Mesenchymal stem cell (in vitro differentiated cells and primary cell): ENCODE results near the gene GALNT3.
A peak's percentile ranks its signal among the peaks of the same experiment; 100 is the strongest.

Source experiments
- DNase-seq: peaks from one replicate; pipeline ENCODE4 v3.0.0-alpha.2; 2013
- H2AFZ ChIP-seq: one replicate; pipeline ENCODE4 v1.6.1; 2013; ENCODE audit warnings: low read depth, mild to moderate bottlenecking, control low read depth, inconsistent platforms, low read length, moderate library complexity
- H2AK5ac ChIP-seq: 2 replicates; pipeline ENCODE4 v1.6.1; 2013; ENCODE audit warnings: low read length, moderate library complexity, mild to moderate bottlenecking, inconsistent platforms; ENCODE audit not compliant: severe bottlenecking
- H2BK120ac ChIP-seq: one replicate; pipeline ENCODE4 v1.6.1; 2013; ENCODE audit warnings: low read depth, mild to moderate bottlenecking, inconsistent platforms, low read length, moderate library complexity
- H2BK12ac ChIP-seq, 2 experiments: one replicate each; pipeline ENCODE4 v1.6.1; 2013; ENCODE audit warnings: inconsistent platforms in 2 of 2, low read length in 2 of 2, mild to moderate bottlenecking in 2 of 2, moderate library complexity in 2 of 2, control low read depth in 1 of 2
- H2BK15ac ChIP-seq: one replicate; pipeline ENCODE4 v1.6.1; 2013; ENCODE audit warnings: mild to moderate bottlenecking, low read depth, inconsistent platforms; ENCODE audit not compliant: poor library complexity, severe bottlenecking
- H2BK5ac ChIP-seq: 2 replicates; pipeline ENCODE4 v1.6.1; 2013; ENCODE audit warnings: low read depth, mild to moderate bottlenecking, low read length, control low read depth, inconsistent platforms; ENCODE audit not compliant: poor library complexity, severe bottlenecking
- H3K14ac ChIP-seq, 2 experiments: one replicate each; pipeline ENCODE4 v1.6.1; 2013; ENCODE audit warnings: inconsistent platforms in 2 of 2, low read length in 2 of 2, control low read depth in 1 of 2, mild to moderate bottlenecking in 1 of 2, moderate library complexity in 1 of 2
- H3K18ac ChIP-seq, 2 experiments: one replicate each; pipeline ENCODE4 v1.6.1; 2013; ENCODE audit warnings: inconsistent platforms in 2 of 2, low read length in 2 of 2, control low read depth in 1 of 2, low read depth in 1 of 2, mild to moderate bottlenecking in 1 of 2
- H3K23ac ChIP-seq, 2 experiments: one replicate each; pipeline ENCODE4 v1.6.1; 2013; ENCODE audit warnings: inconsistent platforms in 2 of 2, low read length in 2 of 2, mild to moderate bottlenecking in 2 of 2, moderate library complexity in 2 of 2, control low read depth in 1 of 2
- H3K27ac ChIP-seq: 2 replicates; pipeline ENCODE4 v1.5.1; 2013; ENCODE audit warnings: mild to moderate bottlenecking, moderate library complexity, low read length, control low read depth, inconsistent platforms; ENCODE audit not compliant: poor library complexity, severe bottlenecking
- H3K27me3 ChIP-seq, 2 experiments: 2 replicates each; pipeline versions ENCODE4 v1.6.1 to v1.7.0; 2013; ENCODE audit warnings: low read length in 2 of 2, mild to moderate bottlenecking in 2 of 2, moderate library complexity in 2 of 2, control low read depth in 1 of 2, inconsistent platforms in 1 of 2; ENCODE audit not compliant: control insufficient read depth in 1 of 2, insufficient read depth in 1 of 2
- H3K36me3 ChIP-seq, 2 experiments: 2 replicates each; pipeline versions ENCODE4 v1.6.1 to v1.7.0; 2013; ENCODE audit warnings: low read length in 2 of 2, control low read depth in 1 of 2, inconsistent platforms in 1 of 2, low read depth in 1 of 2, mild to moderate bottlenecking in 1 of 2; ENCODE audit not compliant: insufficient read depth in 2 of 2, control insufficient read depth in 1 of 2
- H3K4ac ChIP-seq, 2 experiments: one replicate each; pipeline ENCODE4 v1.6.1; 2013; ENCODE audit warnings: inconsistent platforms in 2 of 2, low read length in 2 of 2, mild to moderate bottlenecking in 2 of 2, moderate library complexity in 2 of 2, control low read depth in 1 of 2, low read depth in 1 of 2
- H3K4me1 ChIP-seq: 2 replicates; pipeline ENCODE4 v1.6.1; 2013; ENCODE audit warnings: low read depth, low read length, control low read depth; ENCODE audit not compliant: control insufficient read depth, insufficient read depth
- H3K4me2 ChIP-seq: 2 replicates; pipeline ENCODE4 v1.6.1; 2013; ENCODE audit warnings: low read length, mild to moderate bottlenecking, inconsistent platforms; ENCODE audit not compliant: poor library complexity, severe bottlenecking
- H3K4me3 ChIP-seq, 2 experiments: 2 replicates each; pipeline versions ENCODE4 v1.5.1 to v1.7.0; 2013; ENCODE audit warnings: low read length in 2 of 2, mild to moderate bottlenecking in 2 of 2, control low read depth in 1 of 2, low read depth in 1 of 2; ENCODE audit not compliant: insufficient read depth in 1 of 2
- H3K79me1 ChIP-seq: replicated peaks from 2 replicates; pipeline ENCODE4 v1.6.1; 2013; ENCODE audit warnings: mild to moderate bottlenecking, control low read depth, low read length, inconsistent platforms; ENCODE audit not compliant: poor library complexity, severe bottlenecking
- H3K9ac ChIP-seq: 2 replicates; pipeline ENCODE4 v1.7.0; 2013; ENCODE audit warnings: mild to moderate bottlenecking, low read length, moderate library complexity
- H3K9me3 ChIP-seq: 2 replicates; pipeline ENCODE4 v1.7.0; 2013; ENCODE audit warnings: mild to moderate bottlenecking, low read length; ENCODE audit not compliant: control insufficient read depth
- H4K8ac ChIP-seq: one replicate; pipeline ENCODE4 v1.6.1; 2013; ENCODE audit warnings: inconsistent platforms, mild to moderate bottlenecking, low read length, moderate library complexity
- H4K91ac ChIP-seq: one replicate; pipeline ENCODE4 v1.6.1; 2013; ENCODE audit warnings: mild to moderate bottlenecking, low read length, inconsistent platforms
- WGBS: methylation state at CpG from one replicate; pipeline ENCODE4 v1.1.7; 2013; ENCODE audit warnings: mixed read lengths; 5-methylcytosine and 5-hydroxymethylcytosine counted together

The GALNT3 gene

GRCh38 chr2:165792104-165792454 lies 2.0 kb downstream of the GALNT3 start:
- Histone ChIP-seq H3K9me3 (no peaks in the 10 kb centered on the region), H4K8ac (no peak overlapping the region), H3K9ac (no peak overlapping the region), H3K4me1 (peaks cover 17% of the 10 kb centered on the region), H3K4me3 (no peak overlapping the region), H3K36me3 (peaks cover 0 to 2% of the 10 kb centered on the region in 2 experiments), H3K4me2 (no peak overlapping the region), H2BK120ac (no peak overlapping the region), H3K79me1 (peaks cover 7% of the 10 kb centered on the region), H2AK5ac (no peak overlapping the region), H3K14ac (no peak overlapping the region), H2BK5ac (no peak overlapping the region), H2BK15ac (no peak overlapping the region), H2BK12ac (no peak overlapping the region), H3K23ac (no peak overlapping the region), H3K18ac (no peak overlapping the region), H3K27me3 (peaks cover 0 to 14% of the 10 kb centered on the region in 2 experiments), H3K27ac (no peak overlapping the region), H4K91ac (no peak overlapping the region), H3K4ac (no peak overlapping the region), H2AFZ (no peak overlapping the region)
- DNase-seq: no peak
- WGBS: no CpG with 5 or more reads among the region's 1 CpG

GRCh38 chr2:165791421-165792103 lies 2.5 kb downstream of the GALNT3 start:
- H3K4me3 ChIP-seq: no peak overlapping the region
- H3K14ac ChIP-seq: no peak overlapping the region
- H3K9ac ChIP-seq: no peak overlapping the region
- H2AFZ ChIP-seq: no peak overlapping the region
- H3K79me1 ChIP-seq: peaks cover 7% of the 10 kb centered on the region
- H3K23ac ChIP-seq: no peak overlapping the region
- no peak overlapping the region for H2BK5ac ChIP-seq
- peaks cover 0 to 2% of the 10 kb centered on the region in 2 experiments for H3K36me3 ChIP-seq
- H3K9me3 ChIP-seq: no peaks in the 10 kb centered on the region
- H4K91ac ChIP-seq: no peak overlapping the region
- H3K4me1 ChIP-seq: peaks cover 17% of the 10 kb centered on the region
- no peak overlapping the region for H3K4me2 ChIP-seq
- H2BK120ac ChIP-seq: no peak overlapping the region
- H4K8ac ChIP-seq: no peak overlapping the region
- no peak overlapping the region for H2BK12ac ChIP-seq
- H3K4ac ChIP-seq: no peak overlapping the region
- peak; percentile 37 for DNase-seq
- 40% methylated on average over 1 of the region's 2 CpGs for WGBS
- no peak overlapping the region for H3K18ac ChIP-seq
- H3K27me3 ChIP-seq: peaks cover 0 to 14% of the 10 kb centered on the region in 2 experiments
- H2BK15ac ChIP-seq: no peak overlapping the region
- no peak overlapping the region for H2AK5ac ChIP-seq
- peak overlapping the region; percentile 55 for H3K27ac ChIP-seq

DNA sequence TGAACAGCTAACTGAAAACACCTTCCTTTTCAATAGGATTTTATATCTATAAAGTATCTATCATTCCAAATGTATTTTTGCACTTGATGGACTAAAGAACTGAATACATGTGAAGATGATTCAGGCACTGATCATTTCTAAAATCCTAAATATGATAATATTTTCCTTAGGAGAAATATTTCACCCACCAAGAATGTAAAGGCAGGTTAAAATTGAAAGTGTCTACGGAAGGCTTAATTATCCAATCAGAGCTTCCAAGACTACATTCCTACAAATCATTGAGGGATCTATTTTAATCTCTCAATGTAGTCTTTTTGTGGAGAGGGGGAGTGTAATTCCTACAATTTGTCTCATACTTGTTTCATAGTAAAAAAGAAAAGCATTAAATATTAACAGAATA lies 3.6 kb downstream of the GALNT3 start:
- Histone ChIP-seq H3K9me3 (no peaks in the 10 kb centered on the region), H2AK5ac (no peak overlapping the region), H3K18ac (no peak overlapping the region), H3K27me3 (peaks cover 0 to 14% of the 10 kb centered on the region in 2 experiments), H3K4me3 (no peak overlapping the region), H3K4me2 (no peak overlapping the region), H2BK120ac (no peak overlapping the region), H4K8ac (no peak overlapping the region), H3K4me1 (peaks cover 17% of the 10 kb centered on the region), H2BK15ac (no peak overlapping the region), H3K36me3 (peaks cover 0 to 2% of the 10 kb centered on the region in 2 experiments), H3K27ac (no peak overlapping the region), H2BK12ac (no peak overlapping the region), H3K14ac (no peak overlapping the region), H3K23ac (no peak overlapping the region), H3K9ac (no peak overlapping the region), H3K4ac (no peak overlapping the region), H2BK5ac (no peak overlapping the region), H2AFZ (no peak overlapping the region), H4K91ac (no peak overlapping the region), H3K79me1 (peaks cover 8% of the 10 kb centered on the region)
- DNase-seq: no peak
- no CpG with 5 or more reads among the region's 1 CpG for WGBS

DNA sequence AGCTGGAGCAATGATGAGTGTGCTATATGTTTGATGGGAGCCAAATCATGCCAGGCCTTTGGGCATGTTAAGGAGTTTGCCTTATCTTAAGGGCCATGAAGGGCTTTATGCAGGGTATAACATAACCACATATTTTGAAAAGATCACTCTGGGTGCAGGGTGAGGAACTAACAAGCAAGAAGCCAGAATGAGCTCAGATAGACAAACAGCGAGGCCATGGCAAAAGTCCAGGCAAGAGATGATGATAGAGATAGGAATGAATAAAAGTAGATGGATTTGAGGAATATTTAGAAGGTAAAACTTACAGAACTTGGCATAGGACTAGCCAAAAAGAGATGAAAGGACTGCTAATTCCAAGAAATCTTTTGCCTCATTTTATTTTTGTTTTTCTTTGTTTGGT lies 6.7 kb downstream of the GALNT3 start:
- Histone ChIP-seq H3K9me3 (no peaks in the 10 kb centered on the region), H4K91ac (no peak overlapping the region), H3K18ac (no peak overlapping the region), H3K79me1 (peaks cover 11% of the 10 kb centered on the region), H3K4ac (no peak overlapping the region), H3K36me3 (no peaks in the 10 kb centered on the region), H2BK5ac (no peak overlapping the region), H2BK15ac (no peak overlapping the region), H2BK12ac (no peak overlapping the region), H2BK120ac (no peak overlapping the region), H3K4me1 (no peaks in the 10 kb centered on the region), H3K4me3 (no peak overlapping the region), H3K4me2 (no peak overlapping the region), H2AFZ (no peak overlapping the region), H3K23ac (no peak overlapping the region), H3K27ac (peak overlapping the region; percentile 14), H4K8ac (no peak overlapping the region), H3K14ac (no peak overlapping the region), H3K9ac (no peak overlapping the region), H2AK5ac (no peak overlapping the region), H3K27me3 (no peaks in the 10 kb centered on the region)
- 95% methylated on average over 1 of the region's 1 CpG for whole genome bisulfite sequencing
- DNase-seq: no peak
